Subcutaneous adipose tissue (tissue), 4 donors: ENCODE measurements around the gene KCNV2. TPM values are rescaled to one million over a fixed set of nuclear protein-coding genes. Genes with fewer than 3 reads are reported as not detected.

Source experiments
- CTCF ChIP-seq: fragments of 450-650 bp; IDR thresholded peaks from one replicate; pipeline ENCODE4 v1.5.1; 2016; ENCODE audit warnings: low read depth, mild to moderate bottlenecking, control low read depth, antibody characterized with exemption, moderate library complexity
- total RNA-seq, 4 donors: library from RNA; depleted of rRNA; stranded (reverse); fragments of >200 nt; gene quantifications; one replicate each; pipeline ENCODE4 v1.1.0, GENCODE V29; 2016

Gene KCNV2
- total RNA-seq, 4 donors from 2014 or later: not detected

- no peak for TF ChIP-seq CTCF
Observed at GRCh38 chr9:2777454-2777853, 60.1 kb downstream of the KCNV2 start.

GRCh38 chr9:2778816-2779215 lies 61.5 kb downstream of the KCNV2 start:
- TF ChIP-seq CTCF: no peak

Other genes with a start within 250 kb of the KCNV2 start
- gene VLDLR, start 95.7 kb upstream of the KCNV2 start, total RNA-seq: 10 to 100 TPM in 3 of 4 donors, 1 to 10 TPM in 1; 8.8 to 16.0 (median 14.2) TPM
- 10 to 100 TPM; 22.8 to 39.3 (median 30.2) TPM for gene PUM3, start 126.6 kb downstream of the KCNV2 start, total RNA-seq